Measurements from ENCODE around the gene TESK2. TPM values are rescaled to one million over a fixed set of nuclear protein-coding genes. Genes with fewer than 3 reads are reported as not detected.

Gene TESK2
- total and polyA plus RNA-seq, 2 of the 13 experiments (the other 11 are each of a cell fraction or from before 2014, with no cell fraction given) = 5.5 to 9.6 TPM

DNA sequence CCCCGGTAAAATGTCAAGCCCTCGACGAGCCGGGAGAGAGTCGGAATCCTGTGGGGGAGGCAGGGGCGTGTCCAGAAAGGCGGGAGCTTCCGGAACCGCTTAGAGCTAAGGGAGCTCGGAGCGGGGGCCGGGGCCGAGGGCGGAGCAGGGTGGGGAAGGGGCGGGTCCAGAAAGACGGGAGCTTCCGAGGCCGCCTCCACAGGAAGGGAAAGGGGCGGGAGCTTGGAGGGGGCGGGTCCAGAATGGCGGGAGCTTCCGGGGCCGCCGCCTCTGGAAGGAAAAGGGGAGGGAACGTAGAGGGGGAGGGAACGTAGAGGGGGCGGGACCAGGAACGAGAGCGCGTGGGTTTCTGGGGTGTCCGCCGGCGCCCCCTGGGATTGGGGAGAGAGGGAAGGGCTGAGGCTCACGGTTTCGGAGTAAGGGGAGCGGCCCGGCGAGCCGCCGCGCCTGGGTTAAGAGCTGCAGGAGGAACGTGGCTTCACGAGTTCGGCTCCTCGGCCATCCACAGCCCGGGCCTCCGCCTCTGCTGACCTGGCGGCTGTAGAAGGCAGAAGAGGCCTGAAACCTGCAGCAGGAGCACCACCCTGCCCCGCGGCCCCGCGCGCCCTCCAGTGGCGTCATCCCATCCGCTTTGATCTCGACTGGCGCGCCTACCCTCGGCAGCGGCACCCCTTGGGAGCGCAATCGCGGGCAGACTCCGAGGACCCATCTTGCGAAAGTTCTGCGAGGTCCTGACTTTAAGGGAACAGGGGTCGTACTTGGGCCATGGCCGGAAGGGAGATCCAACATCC is 187.2 kb downstream of the TESK2 start (continued):
- TF ChIP-seq, protein P1, sequence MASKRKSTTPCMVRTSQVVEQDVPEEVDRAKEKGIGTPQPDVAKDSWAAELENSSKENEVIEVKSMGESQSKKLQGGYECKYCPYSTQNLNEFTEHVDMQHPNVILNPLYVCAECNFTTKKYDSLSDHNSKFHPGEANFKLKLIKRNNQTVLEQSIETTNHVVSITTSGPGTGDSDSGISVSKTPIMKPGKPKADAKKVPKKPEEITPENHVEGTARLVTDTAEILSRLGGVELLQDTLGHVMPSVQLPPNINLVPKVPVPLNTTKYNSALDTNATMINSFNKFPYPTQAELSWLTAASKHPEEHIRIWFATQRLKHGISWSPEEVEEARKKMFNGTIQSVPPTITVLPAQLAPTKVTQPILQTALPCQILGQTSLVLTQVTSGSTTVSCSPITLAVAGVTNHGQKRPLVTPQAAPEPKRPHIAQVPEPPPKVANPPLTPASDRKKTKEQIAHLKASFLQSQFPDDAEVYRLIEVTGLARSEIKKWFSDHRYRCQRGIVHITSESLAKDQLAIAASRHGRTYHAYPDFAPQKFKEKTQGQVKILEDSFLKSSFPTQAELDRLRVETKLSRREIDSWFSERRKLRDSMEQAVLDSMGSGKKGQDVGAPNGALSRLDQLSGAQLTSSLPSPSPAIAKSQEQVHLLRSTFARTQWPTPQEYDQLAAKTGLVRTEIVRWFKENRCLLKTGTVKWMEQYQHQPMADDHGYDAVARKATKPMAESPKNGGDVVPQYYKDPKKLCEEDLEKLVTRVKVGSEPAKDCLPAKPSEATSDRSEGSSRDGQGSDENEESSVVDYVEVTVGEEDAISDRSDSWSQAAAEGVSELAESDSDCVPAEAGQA (IDR thresholded peaks at IDR 0.05; ENCODE audit: low read depth) = no peak; the same call in 1 of the 2 replicates
- TF ChIP-seq, protein P1 (CRISPR knock-in tag; IDR thresholded peaks at IDR 0.05; ENCODE audit: borderline replicate concordance) = no peak
- peak; percentile 76 for TF ChIP-seq SRY (CRISPR knock-in tag; IDR thresholded peaks at IDR 0.05)
- TF ChIP-seq, protein P2, sequence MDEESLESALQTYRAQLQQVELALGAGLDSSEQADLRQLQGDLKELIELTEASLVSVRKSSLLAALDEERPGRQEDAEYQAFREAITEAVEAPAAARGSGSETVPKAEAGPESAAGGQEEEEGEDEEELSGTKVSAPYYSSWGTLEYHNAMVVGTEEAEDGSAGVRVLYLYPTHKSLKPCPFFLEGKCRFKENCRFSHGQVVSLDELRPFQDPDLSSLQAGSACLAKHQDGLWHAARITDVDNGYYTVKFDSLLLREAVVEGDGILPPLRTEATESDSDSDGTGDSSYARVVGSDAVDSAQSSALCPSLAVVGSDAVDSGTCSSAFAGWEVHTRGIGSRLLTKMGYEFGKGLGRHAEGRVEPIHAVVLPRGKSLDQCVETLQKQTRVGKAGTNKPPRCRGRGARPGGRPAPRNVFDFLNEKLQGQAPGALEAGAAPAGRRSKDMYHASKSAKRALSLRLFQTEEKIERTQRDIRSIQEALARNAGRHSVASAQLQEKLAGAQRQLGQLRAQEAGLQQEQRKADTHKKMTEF (CRISPR knock-in tag; IDR thresholded peaks at IDR 0.05) = peak; percentile 90
- TF ChIP-seq ZNF335 (CRISPR knock-in tag; IDR thresholded peaks at IDR 0.05) = peak; percentile 92
- no peak for TF ChIP-seq ZNF337 (CRISPR knock-in tag; IDR thresholded peaks at IDR 0.05; ENCODE audit: borderline replicate concordance, low read depth)
- no peak for TF ChIP-seq STAT5B (CRISPR knock-in tag; IDR thresholded peaks at IDR 0.05)
- TF ChIP-seq SALL1 (CRISPR knock-in tag; IDR thresholded peaks at IDR 0.05) = peak; percentile 86
- TF ChIP-seq MAFG (CRISPR knock-in tag; IDR thresholded peaks at IDR 0.05) = no peak; the same call in 1 of the 2 replicates
- no peak for TF ChIP-seq ZNF496 (CRISPR knock-in tag; IDR thresholded peaks at IDR 0.05; ENCODE audit: insufficient replicate concordance)
- TF ChIP-seq, protein P3, sequence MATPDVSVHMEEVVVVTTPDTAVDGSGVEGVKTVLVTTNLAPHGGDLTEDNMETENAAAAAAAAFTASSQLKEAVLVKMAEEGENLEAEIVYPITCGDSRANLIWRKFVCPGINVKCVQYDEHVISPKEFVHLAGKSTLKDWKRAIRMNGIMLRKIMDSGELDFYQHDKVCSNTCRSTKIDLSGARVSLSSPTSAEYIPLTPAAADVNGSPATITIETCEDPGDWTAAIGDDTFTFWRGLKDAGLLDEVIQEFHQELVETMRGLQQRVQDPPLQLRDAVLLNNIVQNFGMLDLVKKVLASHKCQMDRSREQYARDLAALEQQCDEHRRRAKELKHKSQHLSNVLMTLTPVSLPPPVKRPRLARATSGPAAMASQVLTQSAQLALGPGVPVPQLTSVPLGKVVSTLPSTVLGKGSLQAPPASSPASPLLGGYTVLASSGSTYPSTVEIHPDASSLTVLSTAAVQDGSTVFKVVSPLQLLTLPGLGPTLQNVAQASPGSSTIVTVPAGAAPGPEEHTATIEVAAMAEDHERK (CRISPR knock-in tag; IDR thresholded peaks at IDR 0.05; ENCODE audit: low read depth) = no peak
- TF ChIP-seq, protein P4, sequence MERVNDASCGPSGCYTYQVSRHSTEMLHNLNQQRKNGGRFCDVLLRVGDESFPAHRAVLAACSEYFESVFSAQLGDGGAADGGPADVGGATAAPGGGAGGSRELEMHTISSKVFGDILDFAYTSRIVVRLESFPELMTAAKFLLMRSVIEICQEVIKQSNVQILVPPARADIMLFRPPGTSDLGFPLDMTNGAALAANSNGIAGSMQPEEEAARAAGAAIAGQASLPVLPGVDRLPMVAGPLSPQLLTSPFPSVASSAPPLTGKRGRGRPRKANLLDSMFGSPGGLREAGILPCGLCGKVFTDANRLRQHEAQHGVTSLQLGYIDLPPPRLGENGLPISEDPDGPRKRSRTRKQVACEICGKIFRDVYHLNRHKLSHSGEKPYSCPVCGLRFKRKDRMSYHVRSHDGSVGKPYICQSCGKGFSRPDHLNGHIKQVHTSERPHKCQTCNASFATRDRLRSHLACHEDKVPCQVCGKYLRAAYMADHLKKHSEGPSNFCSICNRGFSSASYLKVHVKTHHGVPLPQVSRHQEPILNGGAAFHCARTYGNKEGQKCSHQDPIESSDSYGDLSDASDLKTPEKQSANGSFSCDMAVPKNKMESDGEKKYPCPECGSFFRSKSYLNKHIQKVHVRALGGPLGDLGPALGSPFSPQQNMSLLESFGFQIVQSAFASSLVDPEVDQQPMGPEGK (CRISPR knock-in tag; IDR thresholded peaks at IDR 0.05) = peak; percentile 74
- TF ChIP-seq TBX2 (CRISPR knock-in tag; IDR thresholded peaks at IDR 0.05; ENCODE audit: borderline replicate concordance) = peak; percentile 61; the same call in 1 of the 2 replicates
- no peak for TF ChIP-seq RFX1 (IDR thresholded peaks at IDR 0.05)
- peak; percentile 64; the same call in 1 of the 2 replicates for TF ChIP-seq CBFB (CRISPR knock-in tag; IDR thresholded peaks at IDR 0.05)
- no peak for TF ChIP-seq PLRG1 (conservative IDR thresholded peaks at IDR 0.05)
- peak; percentile 89; the same call in 1 of the 2 replicates for TF ChIP-seq PCBP1 (IDR thresholded peaks at IDR 0.05; ENCODE audit: borderline replicate concordance, low read depth, low read length)
- TF ChIP-seq SMARCE1 (IDR thresholded peaks at IDR 0.05; ENCODE audit: borderline replicate concordance) = no peak
